Right lobe of liver (tissue), 6 donors: Measurements from ENCODE around the gene C16orf86. TPM values are rescaled to one million over a fixed set of nuclear protein-coding genes. Genes with fewer than 3 reads are reported as not detected.
A peak's percentile ranks its signal among the peaks of the same experiment; 100 is the strongest.

Experiments used
- ATAC-seq, 4 donors: fragments of 200-7000 bp; cut with Tn5 transposase; one replicate each; pipeline ENCODE4 v1.9.1; 2020; ENCODE audit warnings: mild to moderate bottlenecking in 4 of 4, moderate library complexity in 4 of 4
- DNase-seq, 3 donors: peaks; one replicate each; pipeline ENCODE4 v3.0.0-alpha.2; 2020
- H3K27ac ChIP-seq, 3 donors: fragments of 200-600 bp; one replicate each; pipeline ENCODE4 v1.8.0; 2022
- H3K27me3 ChIP-seq, 2 donors: fragments of 200-600 bp; one replicate each; pipeline ENCODE4 v1.8.0; 2022
- H3K36me3 ChIP-seq, 4 donors: fragments of 200-600 bp; sonication (generic) in 1 of 4; one replicate each; pipeline versions ENCODE4 v1.5.1 to v1.8.0; 2017 to 2022; ENCODE audit warnings: control low read depth in 1 of 4
- H3K4me1 ChIP-seq, 4 donors: fragments of 200-600 bp; sonication (generic) in 1 of 4; one replicate each; pipeline versions ENCODE4 v1.5.1 to v1.8.0; 2017 to 2022; ENCODE audit warnings: control low read depth in 1 of 4
- H3K4me3 ChIP-seq, 3 donors: fragments of 200-600 bp; one replicate each; pipeline ENCODE4 v1.8.0; 2022
- H3K9me3 ChIP-seq, 4 donors: fragments of 200-600 bp; sonication (generic) in 1 of 4; one replicate each; pipeline versions ENCODE4 v1.5.1 to v1.8.0; 2017 to 2022; ENCODE audit warnings: control low read depth in 1 of 4
- POLR2A ChIP-seq: fragments of 450-650 bp; IDR thresholded peaks from one replicate; pipeline ENCODE4 v1.6.1; 2017; ENCODE audit warnings: antibody characterized with exemption, mild to moderate bottlenecking
- WGBS: methylation state at CpG from one replicate; pipeline ENCODE4 v1.1.6; 2018; ENCODE audit warnings: low coverage, low lambda C conversion rate; ENCODE audit not compliant: insufficient coverage; ENCODE audit errors: missing lambda C conversion rate; 5-methylcytosine and 5-hydroxymethylcytosine counted together
- intact Hi-C, 2 donors: fragments of 100-400 bp; cut with DNase I; formaldehyde crosslinking; loops; one replicate each; pipeline versions ENCODE4 v1.11.2 to v1.14.1; 2022
- total RNA-seq, 6 experiments: library from RNA; depleted of rRNA in 2 of 6; stranded (reverse); fragments of >200 nt in 2 of 6; fragmentation: NEBNext Ultra II Directional in 3 of 6; extraction: Animal tissue kit (Norgen Biotek cat#: 25700) in 3 of 6; gene quantifications; one replicate each; pipeline versions ENCODE4 v1.1.0 to v1.2.4, GENCODE V29; 2016 to 2023
- TF ChIP-seq, protein P1 (sequence below), 4 donors: fragments of 200-600 bp in 3 of 4; fragments of 450-650 bp in 1 of 4; IDR thresholded peaks; one replicate each; pipeline versions ENCODE4 v1.5.1 to v1.8.0; 2016 to 2022; ENCODE audit warnings: antibody characterized with exemption in 4 of 4, mild to moderate bottlenecking in 2 of 4
- donor health status: DM: no; HTN: yes; CAD: no.
- donor health status: DM: no; HTN: no; CAD: no.
- donor health status: DM: no; HTN: no; CAD: no.
- donor health status: DM: no; HTN: yes; CAD: no.
- donor health status: DM: no; HTN: yes; CAD: no.

The C16orf86 gene
- total RNA-seq, 6 experiments from 2014 or later = 1.4 to 4.3 (median 2.5) TPM

DNA sequence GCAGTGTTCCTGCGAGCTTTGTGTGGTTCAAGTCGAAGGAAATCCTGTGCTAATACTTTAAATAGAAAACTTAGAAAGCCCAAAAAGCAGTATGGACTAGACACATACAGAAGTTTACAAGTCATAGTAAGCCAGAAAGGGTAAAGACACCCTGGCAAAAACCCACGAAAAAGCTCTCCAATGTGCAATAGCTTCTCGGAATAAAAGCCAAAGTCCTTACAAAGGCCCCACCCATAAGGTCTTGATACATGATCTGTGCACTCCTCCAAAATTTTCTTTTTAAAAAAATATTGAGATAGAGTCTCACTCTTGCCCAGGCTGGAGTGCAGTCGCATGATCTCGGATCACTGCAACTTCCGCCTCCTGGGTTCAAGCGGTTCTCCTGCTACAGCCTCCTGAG is 10.3 kb downstream of the C16orf86 start:
- H3K4me1 ChIP-seq = peaks cover 0 to 65% (median 31%) of the 10 kb centered on the region in 4 donors
- TF ChIP-seq, protein P1, sequence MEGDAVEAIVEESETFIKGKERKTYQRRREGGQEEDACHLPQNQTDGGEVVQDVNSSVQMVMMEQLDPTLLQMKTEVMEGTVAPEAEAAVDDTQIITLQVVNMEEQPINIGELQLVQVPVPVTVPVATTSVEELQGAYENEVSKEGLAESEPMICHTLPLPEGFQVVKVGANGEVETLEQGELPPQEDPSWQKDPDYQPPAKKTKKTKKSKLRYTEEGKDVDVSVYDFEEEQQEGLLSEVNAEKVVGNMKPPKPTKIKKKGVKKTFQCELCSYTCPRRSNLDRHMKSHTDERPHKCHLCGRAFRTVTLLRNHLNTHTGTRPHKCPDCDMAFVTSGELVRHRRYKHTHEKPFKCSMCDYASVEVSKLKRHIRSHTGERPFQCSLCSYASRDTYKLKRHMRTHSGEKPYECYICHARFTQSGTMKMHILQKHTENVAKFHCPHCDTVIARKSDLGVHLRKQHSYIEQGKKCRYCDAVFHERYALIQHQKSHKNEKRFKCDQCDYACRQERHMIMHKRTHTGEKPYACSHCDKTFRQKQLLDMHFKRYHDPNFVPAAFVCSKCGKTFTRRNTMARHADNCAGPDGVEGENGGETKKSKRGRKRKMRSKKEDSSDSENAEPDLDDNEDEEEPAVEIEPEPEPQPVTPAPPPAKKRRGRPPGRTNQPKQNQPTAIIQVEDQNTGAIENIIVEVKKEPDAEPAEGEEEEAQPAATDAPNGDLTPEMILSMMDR (IDR thresholded peaks at IDR 0.05) = no peak
- no peak for TF ChIP-seq POLR2A
- intact Hi-C loops = loop anchor here (10.0 kb wide), 2 partner anchors 48 to 128 kb away; partner anchors contain the start of genes RANBP10 (in 1 of the 2) and TSNAXIP1 (in 1 of the 2)
- peak overlapping the region in 1 of 3 donors; percentile 25 for H3K27ac ChIP-seq
- H3K36me3 ChIP-seq = peaks cover 0 to 3% (median 0%) of the 10 kb centered on the region in 4 donors
- 43% methylated on average over 4 of the region's 8 CpGs for WGBS
- H3K9me3 ChIP-seq = no peaks in the 10 kb centered on the region
- H3K27me3 ChIP-seq = no peaks in the 10 kb centered on the region
- no peak for DNase-seq
- ATAC-seq = peak in 1 of 4 donors; percentile 15
- no peak overlapping the region for H3K4me3 ChIP-seq

DNA sequence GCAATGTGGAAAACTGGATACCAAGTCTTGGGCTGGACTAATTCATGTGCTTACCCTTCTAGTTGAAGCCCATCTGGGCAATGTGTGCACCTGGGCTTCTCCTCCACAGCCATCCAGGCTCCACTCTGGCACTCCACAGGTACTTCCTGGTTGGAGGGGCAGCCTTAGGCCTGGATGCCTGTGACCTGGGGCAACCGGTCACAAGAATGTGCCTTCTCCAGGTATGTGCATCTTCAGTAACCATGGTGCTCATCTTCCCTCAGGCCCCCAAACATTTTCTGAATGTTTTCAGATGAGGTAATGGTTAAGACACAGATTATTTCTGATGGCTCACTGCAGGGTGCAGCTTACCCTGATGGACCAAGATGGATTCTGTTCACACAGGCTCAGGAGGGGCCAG is 11.1 kb downstream of the C16orf86 start:
- H3K4me3 ChIP-seq = no peak overlapping the region
- DNase-seq (no peak), ATAC-seq (no peak)
- TF ChIP-seq, protein P1 (IDR thresholded peaks at IDR 0.05) = no peak
- TF ChIP-seq POLR2A = no peak
- intact Hi-C loops = loop anchor here (10.0 kb wide), 2 partner anchors 47 to 127 kb away; partner anchors contain the start of genes RANBP10 (in 1 of the 2) and TSNAXIP1 (in 1 of the 2)
- WGBS = 100% methylated on average over 1 of the region's 1 CpG
- no peaks in the 10 kb centered on the region for H3K27me3 ChIP-seq
- peak overlapping the region in 1 of 3 donors; percentile 25 for H3K27ac ChIP-seq
- peaks cover 0 to 5% (median 1%) of the 10 kb centered on the region in 4 donors for H3K36me3 ChIP-seq
- H3K4me1 ChIP-seq = peaks cover 0 to 59% (median 28%) of the 10 kb centered on the region in 4 donors
- no peaks in the 10 kb centered on the region for H3K9me3 ChIP-seq

DNA sequence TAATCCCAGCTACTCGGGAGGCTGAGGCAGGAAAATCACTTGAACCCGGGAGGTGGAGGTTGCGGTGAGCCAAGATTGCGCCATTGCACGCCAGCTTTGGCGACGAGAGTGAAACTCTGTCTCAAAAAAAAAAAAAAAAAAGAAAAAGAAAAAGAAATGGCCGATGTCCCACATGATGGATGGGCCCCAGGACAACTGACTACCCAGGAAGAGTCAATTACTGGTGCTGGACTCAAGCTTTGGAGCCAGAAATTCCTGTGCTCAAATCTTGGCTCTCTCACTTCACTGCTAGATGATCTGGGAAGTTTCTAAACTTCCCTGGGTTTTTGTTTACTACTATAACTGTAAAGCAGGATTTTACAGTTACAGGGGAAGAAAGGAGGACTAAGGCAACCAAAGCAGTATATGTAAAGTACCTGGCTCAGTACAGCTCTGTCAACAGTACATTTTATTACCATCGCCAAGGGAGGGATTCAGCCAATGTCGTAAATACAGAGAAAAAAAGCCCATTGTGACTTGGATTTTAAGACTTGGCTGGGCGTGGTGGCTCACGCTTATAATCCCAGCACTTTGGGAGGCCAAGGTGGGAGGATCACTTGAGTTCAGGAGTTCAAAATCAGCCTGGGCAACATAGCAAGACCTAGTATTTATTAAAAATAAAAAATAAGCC is 11.9 kb downstream of the C16orf86 start:
- Histone ChIP-seq H3K9me3 (no peaks in the 10 kb centered on the region), H3K4me3 (no peak overlapping the region), H3K27me3 (no peaks in the 10 kb centered on the region), H3K36me3 (peaks cover 0 to 9% (median 5%) of the 10 kb centered on the region in 4 donors), H3K4me1 (peaks cover 0 to 51% (median 21%) of the 10 kb centered on the region in 4 donors), H3K27ac (no peak overlapping the region)
- 79% methylated on average over 12 of the region's 12 CpGs for WGBS
- DNase-seq = no peak
- no peak for TF ChIP-seq POLR2A
- TF ChIP-seq, protein P1 (IDR thresholded peaks at IDR 0.05) = no peak
- intact Hi-C loops = loop anchor here (10.0 kb wide), 2 partner anchors 46 to 126 kb away; partner anchors contain the start of genes RANBP10 (in 1 of the 2) and TSNAXIP1 (in 1 of the 2)
- no peak for ATAC-seq

DNA sequence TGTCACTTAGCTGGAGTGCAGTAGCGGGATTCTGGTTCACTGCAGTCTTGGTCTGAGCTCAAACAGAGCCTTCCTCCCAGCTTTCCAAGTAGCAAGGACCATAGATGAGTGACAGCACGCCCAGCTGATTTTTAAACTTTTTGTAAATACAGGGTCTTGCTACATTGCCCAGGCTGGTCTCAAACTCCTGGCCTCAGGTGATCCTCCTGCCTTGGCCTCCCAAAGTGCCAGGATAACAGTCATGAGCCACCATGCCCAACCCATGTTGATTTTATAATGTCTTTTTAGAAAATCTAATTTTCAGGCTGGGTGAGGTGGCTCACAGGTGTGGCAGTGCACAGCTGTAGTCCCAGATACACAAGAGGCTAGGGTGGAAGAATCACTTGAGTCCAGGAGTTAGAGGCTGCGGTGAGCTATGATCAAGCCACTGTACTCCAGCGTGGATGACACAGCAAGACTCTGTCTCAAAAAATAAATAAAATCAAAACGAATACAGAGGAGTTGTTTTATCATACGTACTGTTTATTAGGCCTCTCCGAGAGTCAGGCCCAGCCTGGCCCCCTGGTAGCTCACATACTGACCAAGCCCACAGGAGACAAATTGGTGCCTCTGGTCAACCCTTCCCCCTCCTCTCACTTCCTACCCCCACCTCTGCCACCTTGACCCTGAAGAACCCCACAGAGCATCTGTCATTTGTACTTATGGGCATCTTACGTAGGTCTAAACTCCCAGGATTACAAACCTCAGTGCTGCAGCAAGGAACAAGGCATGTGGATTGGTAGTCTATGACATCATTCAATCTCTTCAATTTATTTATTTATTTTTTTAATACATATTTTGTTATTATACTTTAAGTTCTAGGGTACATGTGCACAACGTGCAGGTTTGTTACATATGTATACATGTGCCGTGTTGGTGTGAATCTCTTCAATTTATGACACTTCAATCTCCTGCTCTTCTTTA is 13.6 kb downstream of the C16orf86 start:
- TF ChIP-seq, protein P1 (IDR thresholded peaks at IDR 0.05) = no peak
- TF ChIP-seq POLR2A = no peak
- ATAC-seq = no peak
- WGBS = 86% methylated on average over 7 of the region's 10 CpGs
- Histone ChIP-seq H3K9me3 (no peaks in the 10 kb centered on the region), H3K27ac (no peak overlapping the region), H3K36me3 (peaks cover 0 to 9% (median 6%) of the 10 kb centered on the region in 4 donors), H3K4me1 (peaks cover 0 to 51% (median 15%) of the 10 kb centered on the region in 4 donors), H3K4me3 (no peak overlapping the region), H3K27me3 (no peaks in the 10 kb centered on the region)
- intact Hi-C loops = loop anchor here (10.0 kb wide), 3 partner anchors 45 to 135 kb away; partner anchors contain the start of genes RANBP10 (in 1 of the 2) and TSNAXIP1 (in 1 of the 2)
- DNase-seq = peak in 1 of 3 donors; percentile 11
